Activated gamma-delta T cell treated with Interleukin-2 at 50 U/mL for 16 hours (primary cell): Measurements from ENCODE around the gene MAX.
"Not testable (repeated sequence)": the region's sequence is repeated elsewhere in the genome, so short reads cannot be mapped to it uniquely, and the experiment has no call there.

Source experiments
- DNase-seq: peaks from one replicate; pipeline ENCODE4 v3.0.0-alpha.2; 2020

Gene MAX

GRCh38 chr14:65032319-65032718 is 70.0 kb downstream of the MAX start:
- no peak for DNase-seq

DNA sequence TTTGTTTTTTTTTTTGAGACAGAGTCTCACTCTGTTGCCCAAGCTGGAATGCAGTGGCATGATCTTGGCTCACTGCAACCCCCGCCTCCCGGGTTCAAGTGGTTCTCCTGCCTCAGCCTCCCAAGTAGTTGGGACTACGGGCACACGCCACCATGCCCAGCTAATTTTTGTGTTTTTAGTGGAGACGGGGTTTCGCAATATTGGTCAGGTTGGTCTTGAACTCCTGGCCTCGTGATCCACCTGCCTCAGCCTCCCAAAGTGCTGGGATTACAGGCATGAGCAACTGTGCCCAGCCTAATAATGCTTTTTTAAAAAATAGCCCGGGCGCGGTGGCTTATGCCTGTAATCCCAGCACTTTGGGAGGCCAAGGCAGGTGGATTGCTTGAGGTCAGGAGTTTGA is 71.0 kb downstream of the MAX start:
- DNase-seq = not testable (repeated sequence)

GRCh38 chr14:65028937-65029336 is 73.4 kb downstream of the MAX start:
- no peak for DNase-seq

- no peak for DNase-seq
Measured at GRCh38 chr14:65027127-65027799, 75.1 kb downstream of the MAX start.

- no peak for DNase-seq
Measured at GRCh38 chr14:65026526-65026925, 75.8 kb downstream of the MAX start.

DNA sequence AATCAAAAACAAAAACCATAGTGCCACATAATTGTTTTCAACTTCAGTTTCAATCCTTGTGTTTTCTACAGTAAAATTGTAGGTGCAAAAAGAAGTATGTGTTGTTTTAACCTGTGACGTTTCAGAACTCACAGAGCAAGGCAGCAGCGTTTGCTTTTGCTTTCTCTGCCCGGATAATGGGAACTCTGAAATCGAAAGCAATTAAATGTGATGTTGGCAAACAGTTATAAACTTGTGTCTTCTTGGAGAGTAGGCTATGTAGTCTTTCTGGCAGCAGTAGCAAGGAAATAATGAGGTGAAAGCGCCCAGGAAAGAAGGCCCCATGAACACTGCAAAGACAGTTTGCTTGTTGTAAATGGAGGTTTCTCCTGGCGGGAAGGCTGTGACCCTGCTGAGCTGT is 76.5 kb downstream of the MAX start:
- no peak for DNase-seq
